ENCODE results near the gene OBP2A. TPM values are rescaled to one million over a fixed set of nuclear protein-coding genes. Genes with fewer than 3 reads are reported as not detected.
"Not testable (repeated sequence)": the region's sequence is repeated elsewhere in the genome, so short reads cannot be mapped to it uniquely, and the experiment has no call there.

The OBP2A gene
- total RNA-seq, 1 experiment from 2014 or later, result not detected

GRCh38 chr9:135543262-135543894, 2.5 kb upstream of the OBP2A start:
- peak overlapping the region; percentile 8; the same call in 1 of the 2 replicates for H3K4me2 ChIP-seq (ENCODE audit: low read length)
- H3K36me3 ChIP-seq (ENCODE audit: control insufficient read depth in 1 of 2, insufficient read depth in 2 of 2, low read length in 2 of 2); POLR2A ChIA-PET; H3K9me3 ChIP-seq (ENCODE audit: control insufficient read depth in 1 of 2, insufficient read depth in 1 of 2, low read depth in 1 of 2, low read length in 2 of 2); H3K79me2 ChIP-seq (ENCODE audit: insufficient read depth, low read length); H3K4me1 ChIP-seq (ENCODE audit: control insufficient read depth in 1 of 2, insufficient read depth in 2 of 2, low read length in 2 of 2); RAD21 ChIA-PET (ENCODE audit: low non-redundant PET in 1 of 2, low total read pairs in 2 of 2, uncharacterized antibody in 2 of 2, unreplicated experiment in 2 of 2); H3K27ac ChIP-seq (ENCODE audit: low read depth, low read length); BruUV-seq (replicated peaks); H3K9ac ChIP-seq (ENCODE audit: low read length); H2AFZ ChIP-seq (ENCODE audit: low read depth, low read length, poor library complexity, severe bottlenecking); CTCF ChIA-PET; H3K4me3 ChIP-seq (replicated peaks in 1 of 2; ENCODE audit: low read depth in 1 of 2, low read length in 2 of 2); intact Hi-C loops (cut with micrococcal nuclease); H3K9me2 ChIP-seq (ENCODE audit: insufficient read depth); H4K20me1 ChIP-seq (ENCODE audit: insufficient read depth): not testable (repeated sequence)
- DNase-seq (ENCODE audit: low read depth, low spot score) (peak; percentile 6), ATAC-seq (peak; percentile 63; the same call in 1 of the 2 replicates)
- peak; percentile 41; the same call in 1 of the 2 replicates for TF ChIP-seq FOSL1 (IDR thresholded peaks at IDR 0.05; ENCODE audit: low read depth)
- peaks cover 39% of the 10 kb centered on the region for H3K27me3 ChIP-seq (ENCODE audit: insufficient read depth, low read length)

GRCh38 chr9:135544981-135545635, 818 bp upstream of the OBP2A start:
- BruUV-seq (replicated peaks), result no TSS peak
- POLR2A ChIA-PET, result no interaction called here
- no peak overlapping the region for H2AFZ ChIP-seq (ENCODE audit: low read depth, low read length, poor library complexity, severe bottlenecking)
- no peak for ATAC-seq
- RAD21 ChIA-PET (ENCODE audit: low non-redundant PET in 1 of 2, low total read pairs in 2 of 2, uncharacterized antibody in 2 of 2, unreplicated experiment in 2 of 2), result no interaction called here
- H3K27me3 ChIP-seq (ENCODE audit: insufficient read depth, low read length), result peaks cover 24% of the 10 kb centered on the region
- no peak overlapping the region for H3K27ac ChIP-seq (ENCODE audit: low read depth, low read length)
- intact Hi-C loops (cut with micrococcal nuclease), result no loop called here
- no peaks in the 10 kb centered on the region for H3K9me2 ChIP-seq (ENCODE audit: insufficient read depth)
- H4K20me1 ChIP-seq (ENCODE audit: insufficient read depth), result no peaks in the 10 kb centered on the region
- H3K4me1 ChIP-seq (ENCODE audit: control insufficient read depth in 1 of 2, insufficient read depth in 2 of 2, low read length in 2 of 2), result peaks cover 0 to 8% of the 10 kb centered on the region in 2 experiments; a peak in 2 of 4 replicates
- H3K4me3 ChIP-seq (replicated peaks in 1 of 2; ENCODE audit: low read depth in 1 of 2, low read length in 2 of 2), result no peak overlapping the region
- CTCF ChIA-PET, result no interaction called here
- no peak for DNase-seq (ENCODE audit: low read depth, low spot score)
- no peaks in the 10 kb centered on the region for H3K36me3 ChIP-seq (ENCODE audit: control insufficient read depth in 1 of 2, insufficient read depth in 2 of 2, low read length in 2 of 2)
- no peaks in the 10 kb centered on the region for H3K9me3 ChIP-seq (ENCODE audit: control insufficient read depth in 1 of 2, insufficient read depth in 1 of 2, low read depth in 1 of 2, low read length in 2 of 2)
- no peak overlapping the region for H3K9ac ChIP-seq (ENCODE audit: low read length)
- H3K4me2 ChIP-seq (ENCODE audit: low read length), result no peak overlapping the region
- no peaks in the 10 kb centered on the region for H3K79me2 ChIP-seq (ENCODE audit: insufficient read depth, low read length)
- TF ChIP-seq REST (IDR thresholded peaks at IDR 0.05; ENCODE audit: low read depth), result no peak
- no peak for TF ChIP-seq CEBPB (IDR thresholded peaks at IDR 0.05; ENCODE audit: low read depth)
- TF ChIP-seq ZNF274 (IDR thresholded peaks at IDR 0.05; ENCODE audit: low read depth, low read length), result no peak
- TF ChIP-seq CBX3 (IDR thresholded peaks at IDR 0.05; ENCODE audit: low read depth), result no peak
- TF ChIP-seq FOSL1 (IDR thresholded peaks at IDR 0.05; ENCODE audit: low read depth), result no peak
- no peak for TF ChIP-seq ATF3 (IDR thresholded peaks at IDR 0.05)
- TF ChIP-seq ZFX (IDR thresholded peaks at IDR 0.05), result no peak
- no peak for TF ChIP-seq POLR2AphosphoS5 (IDR thresholded peaks at IDR 0.05; ENCODE audit: low read depth, low read length)
- no peak for TF ChIP-seq ELF1 (IDR thresholded peaks at IDR 0.05; ENCODE audit: borderline replicate concordance, low read depth)
- TF ChIP-seq EZH2phosphoT487 (IDR thresholded peaks at IDR 0.05; ENCODE audit: borderline replicate concordance), result no peak
- no peak for TF ChIP-seq SIN3A (IDR thresholded peaks at IDR 0.05; ENCODE audit: low read depth)
- no peak for TF ChIP-seq POLR2A (IDR thresholded peaks at IDR 0.05; ENCODE audit: borderline replicate concordance, extremely low read depth, insufficient read depth, insufficient read length)
- TF ChIP-seq ZBTB33 (IDR thresholded peaks at IDR 0.05; ENCODE audit: extremely low read depth, insufficient replicate concordance, low read length), result no peak
